Ovary (tissue), 3 donors: ENCODE measurements around the gene ARMC2.

Source experiments
- EP300 ChIP-seq: sonication (generic); formaldehyde crosslinking; IDR thresholded peaks from one replicate; pipeline ENCODE4 v1.6.1; 2017; ENCODE audit warnings: antibody characterized with exemption
- POLR2A ChIP-seq: fragments of 450-650 bp; IDR thresholded peaks from one replicate; pipeline ENCODE4 v1.6.1; 2017; ENCODE audit warnings: antibody characterized with exemption, mild to moderate bottlenecking, moderate library complexity
- TF ChIP-seq, protein P1 (sequence below), 3 donors: fragments of 450-650 bp in 2 of 3; fragments of 200-600 bp in 1 of 3; IDR thresholded peaks; one replicate each; pipeline versions ENCODE4 v1.5.1 to v1.8.0; 2016 to 2022; ENCODE audit warnings: antibody characterized with exemption in 3 of 3, mild to moderate bottlenecking in 1 of 3
- donor health status: DM: no; HTN: no; CAD: no.

DNA sequence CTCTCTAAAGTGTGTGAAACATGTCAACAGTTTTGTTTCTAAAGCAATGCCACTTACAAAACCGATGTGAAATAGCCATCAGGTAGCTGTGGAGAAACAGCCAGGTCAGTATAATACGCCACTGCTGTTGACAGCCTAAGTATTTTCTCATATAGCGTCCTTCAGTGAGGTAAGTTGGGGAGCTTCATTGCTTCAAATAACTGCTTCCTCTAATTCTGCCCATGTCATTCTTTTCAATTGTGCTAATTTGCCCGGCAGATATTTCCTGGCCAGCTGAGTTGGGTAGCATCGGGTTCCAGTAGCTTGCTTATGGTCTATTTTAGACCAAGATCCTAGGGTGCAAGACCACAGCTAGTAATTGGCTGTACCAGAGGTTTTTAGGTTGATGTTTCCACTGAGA is 2.1 kb upstream of the ARMC2 start:
- TF ChIP-seq, protein P1, sequence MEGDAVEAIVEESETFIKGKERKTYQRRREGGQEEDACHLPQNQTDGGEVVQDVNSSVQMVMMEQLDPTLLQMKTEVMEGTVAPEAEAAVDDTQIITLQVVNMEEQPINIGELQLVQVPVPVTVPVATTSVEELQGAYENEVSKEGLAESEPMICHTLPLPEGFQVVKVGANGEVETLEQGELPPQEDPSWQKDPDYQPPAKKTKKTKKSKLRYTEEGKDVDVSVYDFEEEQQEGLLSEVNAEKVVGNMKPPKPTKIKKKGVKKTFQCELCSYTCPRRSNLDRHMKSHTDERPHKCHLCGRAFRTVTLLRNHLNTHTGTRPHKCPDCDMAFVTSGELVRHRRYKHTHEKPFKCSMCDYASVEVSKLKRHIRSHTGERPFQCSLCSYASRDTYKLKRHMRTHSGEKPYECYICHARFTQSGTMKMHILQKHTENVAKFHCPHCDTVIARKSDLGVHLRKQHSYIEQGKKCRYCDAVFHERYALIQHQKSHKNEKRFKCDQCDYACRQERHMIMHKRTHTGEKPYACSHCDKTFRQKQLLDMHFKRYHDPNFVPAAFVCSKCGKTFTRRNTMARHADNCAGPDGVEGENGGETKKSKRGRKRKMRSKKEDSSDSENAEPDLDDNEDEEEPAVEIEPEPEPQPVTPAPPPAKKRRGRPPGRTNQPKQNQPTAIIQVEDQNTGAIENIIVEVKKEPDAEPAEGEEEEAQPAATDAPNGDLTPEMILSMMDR (IDR thresholded peaks at IDR 0.05), result no peak
- no peak for TF ChIP-seq POLR2A
- no peak for TF ChIP-seq EP300
